Esophagus muscularis mucosa (tissue), 4 donors: ENCODE results near the gene AMER3. TPM values are rescaled to one million over a fixed set of nuclear protein-coding genes. Genes with fewer than 3 reads are reported as not detected.
"Not testable (repeated sequence)": the region's sequence is repeated elsewhere in the genome, so short reads cannot be mapped to it uniquely, and the experiment has no call there.

Experiments used
- DNase-seq: peaks from one replicate; pipeline ENCODE4 v3.0.0-alpha.2; 2017; ENCODE audit errors: extremely low spot score
- H3K27ac ChIP-seq, 4 donors: fragments of 200-600 bp; sonication (generic); replicated peaks in 1 of 4; 1 replicate in 3 of 4; 2 replicates in 1 of 4; pipeline ENCODE4 v1.5.1; 2016 to 2019; ENCODE audit warnings: mild to moderate bottlenecking in 1 of 4
- H3K27me3 ChIP-seq, 4 donors: fragments of 200-600 bp; sonication (generic); one replicate each; pipeline versions ENCODE4 v1.5.1 to v1.6.0; 2016 to 2019
- H3K36me3 ChIP-seq, 4 donors: fragments of 200-600 bp; sonication (generic); one replicate each; pipeline ENCODE4 v1.5.1; 2016 to 2019
- H3K4me1 ChIP-seq, 4 donors: fragments of 200-600 bp; sonication (generic); one replicate each; pipeline ENCODE4 v1.5.1; 2016 to 2019
- H3K4me3 ChIP-seq, 4 donors: fragments of 200-600 bp; sonication (generic); 1 replicate in 2 of 4; 2 replicates in 2 of 4; pipeline ENCODE4 v1.5.1; 2016 to 2019; ENCODE audit warnings: mild to moderate bottlenecking in 4 of 4, moderate library complexity in 1 of 4
- H3K9me3 ChIP-seq, 4 donors: fragments of 200-600 bp; sonication (generic); 1 replicate in 3 of 4; 2 replicates in 1 of 4; pipeline ENCODE4 v1.5.1; 2016 to 2019
- EP300 ChIP-seq: sonication (generic); formaldehyde crosslinking; IDR thresholded peaks from one replicate; pipeline ENCODE4 v1.6.1; 2017; ENCODE audit warnings: antibody characterized with exemption
- POLR2A ChIP-seq: fragments of 450-650 bp; IDR thresholded peaks from one replicate; pipeline ENCODE4 v1.6.1; 2017; ENCODE audit warnings: antibody characterized with exemption, moderate library complexity, mild to moderate bottlenecking, low read depth
- POLR2AphosphoS5 ChIP-seq, 2 donors: sonication (generic); formaldehyde crosslinking; IDR thresholded peaks; one replicate each; pipeline ENCODE4 v1.6.1; 2017; ENCODE audit warnings: antibody characterized with exemption in 2 of 2
- WGBS: methylation state at CpG from one replicate; pipeline ENCODE4 v1.1.5; 2018; 5-methylcytosine and 5-hydroxymethylcytosine counted together
- intact Hi-C: fragments of 100-400 bp; cut with DNase I; formaldehyde crosslinking; loops from one replicate; pipeline ENCODE4 v1.15.1; 2023
- total RNA-seq, 4 donors: library from RNA; depleted of rRNA; stranded (reverse); fragments of >200 nt; gene quantifications; one replicate each; pipeline versions ENCODE4 v1.1.0 to v1.2.1, GENCODE V29; 2016
- TF ChIP-seq, protein P1 (sequence below), 3 experiments: fragments of 200-600 bp in 2 of 3; fragments of 450-650 bp in 1 of 3; sonication (generic) in 2 of 3; IDR thresholded peaks; one replicate each; pipeline ENCODE4 v1.5.1; 2017 to 2019; ENCODE audit warnings: antibody characterized with exemption in 3 of 3, mild to moderate bottlenecking in 2 of 3, moderate library complexity in 1 of 3

AMER3 gene
- total RNA-seq, 4 donors from 2014 or later: 0.06 TPM; not detected in 3

DNA sequence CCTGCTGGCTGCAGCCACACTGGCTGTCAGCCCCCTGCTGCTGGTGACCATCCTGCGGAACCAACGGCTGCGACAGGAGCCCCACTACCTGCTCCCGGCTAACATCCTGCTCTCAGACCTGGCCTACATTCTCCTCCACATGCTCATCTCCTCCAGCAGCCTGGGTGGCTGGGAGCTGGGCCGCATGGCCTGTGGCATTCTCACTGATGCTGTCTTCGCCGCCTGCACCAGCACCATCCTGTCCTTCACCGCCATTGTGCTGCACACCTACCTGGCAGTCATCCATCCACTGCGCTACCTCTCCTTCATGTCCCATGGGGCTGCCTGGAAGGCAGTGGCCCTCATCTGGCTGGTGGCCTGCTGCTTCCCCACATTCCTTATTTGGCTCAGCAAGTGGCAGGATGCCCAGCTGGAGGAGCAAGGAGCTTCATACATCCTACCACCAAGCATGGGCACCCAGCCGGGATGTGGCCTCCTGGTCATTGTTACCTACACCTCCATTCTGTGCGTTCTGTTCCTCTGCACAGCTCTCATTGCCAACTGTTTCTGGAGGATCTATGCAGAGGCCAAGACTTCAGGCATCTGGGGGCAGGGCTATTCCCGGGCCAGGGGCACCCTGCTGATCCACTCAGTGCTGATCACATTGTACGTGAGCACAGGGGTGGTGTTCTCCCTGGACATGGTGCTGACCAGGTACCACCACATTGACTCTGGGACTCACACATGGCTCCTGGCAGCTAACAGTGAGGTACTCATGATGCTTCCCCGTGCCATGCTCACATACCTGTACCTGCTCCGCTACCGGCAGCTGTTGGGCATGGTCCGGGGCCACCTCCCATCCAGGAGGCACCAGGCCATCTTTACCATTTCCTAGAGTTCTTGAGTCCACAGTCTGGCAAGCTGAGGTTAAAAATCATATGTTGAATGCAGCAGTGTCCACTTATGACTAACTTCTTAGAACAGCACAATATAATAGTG is 25.7 kb upstream of the AMER3 start:
- no peak for TF ChIP-seq EP300
- TF ChIP-seq POLR2AphosphoS5 (IDR thresholded peaks at IDR 0.05): no peak
- TF ChIP-seq POLR2A: no peak
- TF ChIP-seq, protein P1, sequence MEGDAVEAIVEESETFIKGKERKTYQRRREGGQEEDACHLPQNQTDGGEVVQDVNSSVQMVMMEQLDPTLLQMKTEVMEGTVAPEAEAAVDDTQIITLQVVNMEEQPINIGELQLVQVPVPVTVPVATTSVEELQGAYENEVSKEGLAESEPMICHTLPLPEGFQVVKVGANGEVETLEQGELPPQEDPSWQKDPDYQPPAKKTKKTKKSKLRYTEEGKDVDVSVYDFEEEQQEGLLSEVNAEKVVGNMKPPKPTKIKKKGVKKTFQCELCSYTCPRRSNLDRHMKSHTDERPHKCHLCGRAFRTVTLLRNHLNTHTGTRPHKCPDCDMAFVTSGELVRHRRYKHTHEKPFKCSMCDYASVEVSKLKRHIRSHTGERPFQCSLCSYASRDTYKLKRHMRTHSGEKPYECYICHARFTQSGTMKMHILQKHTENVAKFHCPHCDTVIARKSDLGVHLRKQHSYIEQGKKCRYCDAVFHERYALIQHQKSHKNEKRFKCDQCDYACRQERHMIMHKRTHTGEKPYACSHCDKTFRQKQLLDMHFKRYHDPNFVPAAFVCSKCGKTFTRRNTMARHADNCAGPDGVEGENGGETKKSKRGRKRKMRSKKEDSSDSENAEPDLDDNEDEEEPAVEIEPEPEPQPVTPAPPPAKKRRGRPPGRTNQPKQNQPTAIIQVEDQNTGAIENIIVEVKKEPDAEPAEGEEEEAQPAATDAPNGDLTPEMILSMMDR (IDR thresholded peaks at IDR 0.05): no peak
- H3K4me3 ChIP-seq: no peak overlapping the region
- 93% methylated on average over 17 of the region's 17 CpGs for WGBS
- peak; percentile 92 for DNase-seq
- no peaks in the 10 kb centered on the region for H3K9me3 ChIP-seq
- peaks cover 19 to 21% (median 20%) of the 10 kb centered on the region in 4 donors for H3K4me1 ChIP-seq
- no peaks in the 10 kb centered on the region for H3K36me3 ChIP-seq
- H3K27me3 ChIP-seq: peaks cover 0 to 3% (median 0%) of the 10 kb centered on the region in 4 donors
- H3K27ac ChIP-seq: no peak overlapping the region
- intact Hi-C loops: no loop called here

DNA sequence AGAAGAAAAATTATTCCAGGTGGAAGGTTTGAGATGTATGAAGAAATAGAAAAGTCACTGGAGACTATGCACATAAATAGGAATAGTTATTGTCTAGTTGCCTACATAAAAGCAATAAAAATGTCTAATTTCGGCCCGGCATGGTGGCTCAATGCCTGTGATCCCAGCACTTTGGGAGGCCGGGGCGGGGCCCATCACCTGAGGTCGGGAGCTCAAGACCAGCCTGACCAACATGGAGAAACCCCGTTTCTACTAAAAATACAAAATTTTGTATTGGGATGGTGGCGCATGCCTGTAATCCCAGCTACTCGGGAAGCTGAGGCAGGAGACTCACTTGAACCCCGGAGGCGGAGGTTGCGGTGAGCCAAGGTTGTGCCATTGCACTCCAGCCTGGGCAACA is 23.1 kb upstream of the AMER3 start:
- H3K4me3 ChIP-seq, H3K27me3 ChIP-seq, DNase-seq, H3K9me3 ChIP-seq, H3K27ac ChIP-seq, H3K4me1 ChIP-seq, H3K36me3 ChIP-seq, intact Hi-C loops: not testable (repeated sequence)
- 94% methylated on average over 11 of the region's 11 CpGs for WGBS

DNA sequence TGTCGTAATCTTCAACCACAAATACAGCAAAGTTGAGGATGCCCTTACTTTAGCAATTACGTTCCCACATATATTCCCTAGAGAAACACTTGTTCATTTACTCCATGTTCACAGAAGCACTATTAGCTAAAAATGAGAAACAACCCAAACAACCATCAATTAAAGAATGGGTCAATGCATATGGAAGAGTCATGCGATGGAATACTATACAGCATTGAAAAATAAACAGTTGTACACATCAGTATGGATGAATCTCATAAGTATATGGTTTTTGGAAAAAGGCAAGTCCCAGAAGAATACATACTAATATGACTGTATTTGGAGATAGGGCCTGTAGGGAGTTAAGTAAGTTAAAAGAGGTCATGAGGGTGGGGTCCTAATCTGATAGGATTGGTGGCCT is 20.1 kb upstream of the AMER3 start:
- TF ChIP-seq POLR2A: no peak
- TF ChIP-seq, protein P1 (IDR thresholded peaks at IDR 0.05): no peak
- TF ChIP-seq POLR2AphosphoS5 (IDR thresholded peaks at IDR 0.05): no peak
- TF ChIP-seq EP300: no peak
- intact Hi-C loops: no loop called here
- 95% methylated on average over 3 of the region's 3 CpGs for WGBS

DNA sequence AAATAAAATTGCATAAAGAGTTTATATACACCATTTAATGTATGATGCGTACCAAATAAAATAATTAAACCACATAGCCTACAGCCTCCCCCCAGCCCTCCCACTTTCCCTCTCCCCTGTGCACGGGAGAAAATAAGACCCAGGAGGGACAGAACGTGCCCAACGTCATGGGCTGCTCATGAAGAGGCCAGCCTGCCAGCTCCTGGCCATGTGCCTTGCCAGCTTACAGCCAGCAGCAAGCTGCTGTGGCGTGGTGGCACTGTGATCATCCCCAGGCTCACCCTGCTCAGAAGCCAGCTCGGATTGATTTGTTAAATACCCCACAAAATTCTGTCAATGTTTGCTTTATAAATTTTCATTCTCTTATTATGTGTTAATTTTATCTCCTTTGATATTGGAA is 18.9 kb upstream of the AMER3 start:
- intact Hi-C loops: no loop called here

More for the DNA sequence above, 20.1 kb upstream of the AMER3 start:
- Histone ChIP-seq H3K36me3 (no peaks in the 10 kb centered on the region), H3K4me1 (no peaks in the 10 kb centered on the region), H3K27me3 (peaks cover 0 to 35% (median 0%) of the 10 kb centered on the region in 4 donors), H3K9me3 (peaks cover 0 to 9% (median 1%) of the 10 kb centered on the region in 4 donors), H3K27ac (no peak overlapping the region), H3K4me3 (no peak overlapping the region)
- DNase-seq: no peak

DNA sequence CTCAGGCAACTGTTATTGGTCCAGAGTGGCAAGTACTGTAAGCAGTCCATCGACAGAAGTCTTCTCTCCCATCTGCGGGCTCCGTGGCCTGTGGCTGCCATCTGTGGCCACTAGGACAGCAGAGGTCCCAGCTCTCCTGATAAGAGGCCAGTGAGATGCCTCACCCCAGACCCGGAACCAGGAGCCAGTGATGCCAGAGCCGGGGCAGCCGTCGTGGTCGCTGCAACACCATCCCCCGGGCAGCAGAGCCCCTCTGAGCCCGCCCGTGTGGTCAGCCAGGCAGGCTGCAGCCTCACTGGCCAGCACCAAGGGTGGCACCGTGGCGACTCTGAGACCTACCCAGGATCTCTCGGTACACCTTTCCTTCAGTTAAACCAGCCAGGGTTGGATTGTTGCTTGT is 17.7 kb upstream of the AMER3 start:
- 86% methylated on average over 14 of the region's 14 CpGs for WGBS
- TF ChIP-seq, protein P1 (IDR thresholded peaks at IDR 0.05): no peak
- no peak for TF ChIP-seq POLR2A
- no peak for TF ChIP-seq POLR2AphosphoS5 (IDR thresholded peaks at IDR 0.05)
- TF ChIP-seq EP300: no peak
- no peaks in the 10 kb centered on the region for H3K4me1 ChIP-seq
- H3K27me3 ChIP-seq: peaks cover 0 to 43% (median 0%) of the 10 kb centered on the region in 4 donors
- H3K36me3 ChIP-seq: no peaks in the 10 kb centered on the region
- H3K27ac ChIP-seq: no peak overlapping the region
- intact Hi-C loops: no loop called here
- peaks cover 0 to 9% (median 1%) of the 10 kb centered on the region in 4 donors for H3K9me3 ChIP-seq
- no peak overlapping the region for H3K4me3 ChIP-seq
- no peak for DNase-seq

More for the DNA sequence above, 18.9 kb upstream of the AMER3 start:
- Histone ChIP-seq H3K36me3 (no peaks in the 10 kb centered on the region), H3K4me1 (no peaks in the 10 kb centered on the region), H3K27me3 (peaks cover 0 to 43% (median 0%) of the 10 kb centered on the region in 4 donors), H3K27ac (no peak overlapping the region), H3K9me3 (peaks cover 0 to 9% (median 1%) of the 10 kb centered on the region in 4 donors), H3K4me3 (no peak overlapping the region)
- TF ChIP-seq EP300: no peak
- no peak for TF ChIP-seq POLR2AphosphoS5 (IDR thresholded peaks at IDR 0.05)
- TF ChIP-seq, protein P1 (IDR thresholded peaks at IDR 0.05): no peak
- no peak for TF ChIP-seq POLR2A
- WGBS: 76% methylated on average over 6 of the region's 6 CpGs
- no peak for DNase-seq
